Duodenal mucosa (tissue), 2 donors: ENCODE measurements around the gene KLF13.

Experiments
- H3K27ac ChIP-seq: one replicate; pipeline ENCODE4 v1.7.0; 2013; ENCODE audit warnings: low read depth, low read length
- H3K27me3 ChIP-seq, 2 donors: one replicate each; pipeline ENCODE4 v1.7.0; 2013; ENCODE audit warnings: low read length in 2 of 2, control low read depth in 1 of 2; ENCODE audit not compliant: insufficient read depth in 2 of 2, control insufficient read depth in 1 of 2
- H3K36me3 ChIP-seq, 2 donors: one replicate each; pipeline ENCODE4 v1.7.0; 2013; ENCODE audit warnings: low read length in 2 of 2, control low read depth in 1 of 2; ENCODE audit not compliant: insufficient read depth in 2 of 2, control insufficient read depth in 1 of 2
- H3K4me1 ChIP-seq, 2 donors: one replicate each; pipeline ENCODE4 v1.7.0; 2013; ENCODE audit warnings: low read length in 2 of 2, control low read depth in 1 of 2; ENCODE audit not compliant: insufficient read depth in 2 of 2, control insufficient read depth in 1 of 2
- H3K4me3 ChIP-seq, 2 donors: one replicate each; pipeline ENCODE4 v1.7.0; 2013; ENCODE audit warnings: low read length in 2 of 2, low read depth in 1 of 2
- H3K9ac ChIP-seq, 2 donors: one replicate each; pipeline ENCODE4 v1.7.0; 2013; ENCODE audit warnings: low read length in 2 of 2, low read depth in 1 of 2
- H3K9me3 ChIP-seq, 2 donors: one replicate each; pipeline ENCODE4 v1.7.0; 2013; ENCODE audit warnings: low read length in 2 of 2, control low read depth in 1 of 2; ENCODE audit not compliant: control insufficient read depth in 1 of 2

The KLF13 gene

DNA sequence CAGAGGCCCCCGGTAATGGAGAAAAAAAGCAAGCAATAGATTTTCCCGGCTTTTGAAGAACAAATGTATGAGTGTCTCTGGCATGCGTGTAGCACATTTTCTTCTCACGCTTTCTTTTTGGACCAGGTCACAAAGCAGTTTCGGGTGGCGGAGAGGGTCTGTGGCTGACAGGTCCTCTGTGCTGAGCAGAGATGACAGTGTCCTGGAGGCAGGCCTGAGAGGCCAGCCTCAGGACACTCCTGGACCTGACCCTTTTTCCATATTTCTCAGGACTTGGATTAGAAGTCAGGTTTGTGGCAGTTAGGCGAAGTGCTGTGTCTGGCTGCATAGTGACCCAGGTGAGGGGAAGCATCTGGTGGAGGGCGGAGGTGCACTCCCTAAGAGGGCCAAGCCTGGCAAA lies 52.9 kb downstream of the KLF13 start:
- peaks cover 11 to 33% of the 10 kb centered on the region in 2 donors for H3K36me3 ChIP-seq
- peaks cover 50 to 59% of the 10 kb centered on the region in 2 donors for H3K4me1 ChIP-seq
- no peak overlapping the region for H3K4me3 ChIP-seq
- no peaks in the 10 kb centered on the region for H3K9me3 ChIP-seq
- no peaks in the 10 kb centered on the region for H3K27me3 ChIP-seq
- no peak overlapping the region for H3K27ac ChIP-seq
- H3K9ac ChIP-seq: no peak overlapping the region

- Histone ChIP-seq H3K27ac (peak overlapping the region; percentile 13), H3K9ac (peak overlapping the region in 1 of 2 donors; percentile 27), H3K4me1 (peaks cover 32 to 36% of the 10 kb centered on the region in 2 donors), H3K27me3 (no peaks in the 10 kb centered on the region), H3K36me3 (peaks cover 11 to 33% of the 10 kb centered on the region in 2 donors), H3K4me3 (no peak overlapping the region), H3K9me3 (no peaks in the 10 kb centered on the region)
Observed at GRCh38 chr15:31381801-31382712, 55.4 kb downstream of the KLF13 start.

GRCh38 chr15:31382713-31383045 lies 56.0 kb downstream of the KLF13 start:
- no peaks in the 10 kb centered on the region for H3K27me3 ChIP-seq
- H3K36me3 ChIP-seq: peaks cover 11 to 33% of the 10 kb centered on the region in 2 donors
- H3K9me3 ChIP-seq: no peaks in the 10 kb centered on the region
- peak overlapping the region in 1 of 2 donors; percentile 27 for H3K9ac ChIP-seq
- no peak overlapping the region for H3K4me3 ChIP-seq
- peaks cover 26 to 30% of the 10 kb centered on the region in 2 donors for H3K4me1 ChIP-seq
- peak overlapping the region; percentile 13 for H3K27ac ChIP-seq

DNA sequence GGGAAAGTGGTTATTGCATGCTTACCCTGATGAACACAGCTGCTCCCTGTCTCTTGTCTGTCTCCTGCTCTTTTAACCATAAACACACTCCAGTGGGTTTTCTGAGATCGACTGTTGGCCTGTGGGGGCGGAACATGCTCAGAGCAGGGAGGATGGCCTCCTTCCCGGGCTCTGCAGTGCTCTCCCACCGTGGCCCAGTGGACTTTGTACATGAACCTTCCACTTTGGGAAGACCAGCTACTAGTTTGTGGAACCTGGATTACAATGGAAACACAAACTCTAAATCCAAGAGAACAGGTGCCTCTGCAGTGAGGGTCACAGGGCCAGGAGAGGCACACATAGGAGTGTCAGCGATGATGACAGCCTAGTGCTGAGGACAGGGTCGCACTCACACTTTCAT lies 56.5 kb downstream of the KLF13 start:
- Histone ChIP-seq H3K27me3 (no peaks in the 10 kb centered on the region), H3K4me1 (peaks cover 22 to 29% of the 10 kb centered on the region in 2 donors), H3K9me3 (no peaks in the 10 kb centered on the region), H3K27ac (peak overlapping the region; percentile 17), H3K9ac (no peak overlapping the region), H3K36me3 (peaks cover 11 to 32% of the 10 kb centered on the region in 2 donors), H3K4me3 (no peak overlapping the region)

DNA sequence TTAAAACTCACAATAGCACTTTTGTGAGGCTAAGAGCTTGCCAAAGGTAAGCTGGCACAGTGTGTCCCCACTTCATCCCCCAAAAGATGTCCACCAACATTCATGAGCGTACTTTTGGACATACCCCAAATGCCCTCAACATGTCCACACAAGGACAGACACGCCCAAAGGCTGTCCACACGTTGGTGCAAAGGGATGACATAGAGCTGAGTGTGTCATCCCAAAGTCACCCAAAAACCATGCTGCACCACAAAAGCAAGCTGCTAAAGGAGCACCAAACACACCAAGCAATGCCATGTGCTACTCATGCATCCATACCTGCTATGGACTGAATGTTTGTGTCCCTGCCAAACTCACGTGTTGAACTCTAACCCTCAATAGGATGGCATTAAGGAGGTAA lies 57.9 kb downstream of the KLF13 start:
- peaks cover 15 to 25% of the 10 kb centered on the region in 2 donors for H3K4me1 ChIP-seq

DNA sequence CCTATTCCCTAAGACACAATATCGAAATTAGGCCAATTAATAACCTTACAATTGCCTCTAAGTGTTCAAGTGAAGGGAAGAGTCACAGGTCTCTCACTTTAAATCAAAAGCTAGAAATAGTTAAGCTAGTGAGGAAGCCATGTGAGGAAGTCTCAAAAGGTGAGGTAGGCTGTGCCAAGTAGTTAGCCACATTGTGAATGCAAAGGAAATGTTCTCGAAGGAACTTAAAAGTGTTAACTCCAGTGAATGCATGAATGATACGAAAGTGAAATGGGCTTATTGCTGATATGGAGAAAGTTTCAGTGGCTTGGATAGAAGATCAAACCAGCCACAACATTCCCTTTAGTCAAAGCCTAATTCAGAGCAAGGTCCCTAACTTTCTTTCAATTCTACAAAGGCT lies 59.1 kb downstream of the KLF13 start:
- Histone ChIP-seq H3K36me3 (peaks cover 0 to 10% of the 10 kb centered on the region in 2 donors), H3K9me3 (no peaks in the 10 kb centered on the region), H3K4me3 (no peak overlapping the region), H3K4me1 (peaks cover 15 to 25% of the 10 kb centered on the region in 2 donors), H3K27ac (no peak overlapping the region), H3K27me3 (no peaks in the 10 kb centered on the region), H3K9ac (no peak overlapping the region)

More for the DNA sequence above, 57.9 kb downstream of the KLF13 start:
- Histone ChIP-seq H3K27me3 (no peaks in the 10 kb centered on the region), H3K9me3 (no peaks in the 10 kb centered on the region), H3K9ac (no peak overlapping the region), H3K36me3 (peaks cover 8 to 22% of the 10 kb centered on the region in 2 donors), H3K27ac (no peak overlapping the region), H3K4me3 (no peak overlapping the region)

DNA sequence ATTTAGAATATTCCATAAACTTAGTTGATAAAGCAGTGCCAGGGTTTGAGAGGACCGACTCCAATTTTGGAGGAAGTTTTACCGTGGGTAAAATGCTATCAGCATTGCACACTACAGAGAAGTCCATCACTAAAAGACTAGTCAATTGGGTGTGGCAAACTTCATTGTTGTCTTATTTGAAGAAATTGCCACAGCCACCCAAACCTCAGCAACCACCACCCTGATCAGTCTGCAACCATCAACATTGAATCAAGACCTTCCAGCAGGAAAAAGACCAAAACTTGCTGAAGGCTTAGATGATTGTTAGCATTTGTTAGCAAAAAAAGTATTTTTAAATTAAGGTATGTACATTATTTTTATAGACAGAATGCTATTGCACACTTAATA lies 60.5 kb downstream of the KLF13 start:
- Histone ChIP-seq H3K4me3 (no peak overlapping the region), H3K27me3 (no peaks in the 10 kb centered on the region), H3K9me3 (no peaks in the 10 kb centered on the region), H3K27ac (no peak overlapping the region), H3K9ac (no peak overlapping the region), H3K36me3 (no peaks in the 10 kb centered on the region), H3K4me1 (peaks cover 12 to 20% of the 10 kb centered on the region in 2 donors)

GRCh38 chr15:31387479-31388118 lies 61.0 kb downstream of the KLF13 start:
- no peaks in the 10 kb centered on the region for H3K9me3 ChIP-seq
- no peak overlapping the region for H3K4me3 ChIP-seq
- H3K27me3 ChIP-seq: no peaks in the 10 kb centered on the region
- no peak overlapping the region for H3K27ac ChIP-seq
- no peaks in the 10 kb centered on the region for H3K36me3 ChIP-seq
- H3K9ac ChIP-seq: no peak overlapping the region
- peaks cover 7 to 15% of the 10 kb centered on the region in 2 donors for H3K4me1 ChIP-seq

DNA sequence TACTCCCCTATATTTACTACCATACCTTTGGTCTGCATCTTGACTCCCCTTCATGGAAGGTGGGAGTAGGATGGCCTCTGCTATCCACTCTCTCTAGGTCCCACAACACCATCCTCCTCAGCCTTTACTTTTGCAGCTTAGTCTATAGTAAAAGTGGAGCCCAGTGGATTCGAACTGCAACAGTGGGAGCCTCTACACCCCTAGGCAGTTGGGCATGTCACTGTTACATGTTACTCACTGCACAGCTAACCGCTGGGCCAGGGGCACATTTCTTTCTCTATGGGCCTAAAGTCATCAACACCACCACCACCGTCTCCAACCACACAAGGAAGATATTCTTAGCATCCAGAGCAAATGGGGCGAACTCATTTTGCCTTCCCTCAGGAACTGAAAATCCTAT lies 62.9 kb downstream of the KLF13 start:
- Histone ChIP-seq H3K27me3 (no peaks in the 10 kb centered on the region), H3K36me3 (no peaks in the 10 kb centered on the region), H3K4me3 (no peak overlapping the region), H3K4me1 (peaks cover 6 to 14% of the 10 kb centered on the region in 2 donors), H3K27ac (no peak overlapping the region), H3K9ac (no peak overlapping the region), H3K9me3 (no peaks in the 10 kb centered on the region)

- H3K9me3 ChIP-seq: no peaks in the 10 kb centered on the region
- H3K9ac ChIP-seq: no peak overlapping the region
- H3K4me1 ChIP-seq: peaks cover 6 to 14% of the 10 kb centered on the region in 2 donors
- H3K4me3 ChIP-seq: no peak overlapping the region
- H3K27me3 ChIP-seq: no peaks in the 10 kb centered on the region
- H3K36me3 ChIP-seq: no peaks in the 10 kb centered on the region
- no peak overlapping the region for H3K27ac ChIP-seq
Observed at GRCh38 chr15:31390029-31390428, 63.4 kb downstream of the KLF13 start.
